Activated gamma-delta T cell treated with Interleukin-2 at 50 U/mL for 16 hours (primary cell): ENCODE data around the gene STRADA.
"Not testable (repeated sequence)": the region's sequence is repeated elsewhere in the genome, so short reads cannot be mapped to it uniquely, and the experiment has no call there.

Source experiments
- DNase-seq: peaks from one replicate; pipeline ENCODE4 v3.0.0-alpha.2; 2020

STRADA gene

DNA sequence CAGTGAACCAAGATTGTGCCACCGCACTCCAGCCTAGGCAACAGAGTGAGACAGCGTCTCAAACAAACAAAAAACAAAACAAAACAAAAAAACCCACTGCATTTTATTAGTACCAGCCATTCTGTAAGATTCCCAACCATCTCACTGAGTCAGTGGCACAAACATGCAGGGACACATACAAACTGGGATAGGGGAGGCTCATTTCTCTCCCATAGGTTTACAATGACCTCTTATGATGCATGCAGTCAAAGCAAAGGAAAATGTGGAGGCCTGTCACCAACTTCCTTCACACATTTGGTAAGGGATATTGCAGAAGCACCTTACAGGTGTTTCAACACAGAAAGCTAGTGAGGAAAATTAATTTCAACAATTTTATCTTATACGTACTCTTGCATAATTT lies 12.4 kb upstream of the STRADA start:
- no peak for DNase-seq

DNA sequence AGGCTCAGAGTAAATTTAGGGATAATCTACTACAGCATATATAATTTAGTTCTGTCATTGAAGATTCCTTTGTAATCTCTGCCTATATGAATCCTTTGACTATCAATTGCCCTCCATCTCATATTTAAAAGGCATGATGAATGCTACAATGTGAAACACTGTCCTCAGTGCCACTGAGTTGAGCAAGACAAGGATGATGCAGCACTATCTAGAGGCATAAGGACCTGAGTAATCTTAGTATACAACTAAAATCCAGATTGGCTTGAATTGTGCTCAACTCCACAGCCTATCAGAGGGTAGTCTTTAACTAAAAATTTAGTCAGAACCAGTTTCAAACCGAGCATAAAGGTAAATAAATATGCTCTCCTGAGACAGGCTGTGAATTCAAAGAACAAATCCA lies 11.6 kb upstream of the STRADA start:
- DNase-seq: no peak

DNA sequence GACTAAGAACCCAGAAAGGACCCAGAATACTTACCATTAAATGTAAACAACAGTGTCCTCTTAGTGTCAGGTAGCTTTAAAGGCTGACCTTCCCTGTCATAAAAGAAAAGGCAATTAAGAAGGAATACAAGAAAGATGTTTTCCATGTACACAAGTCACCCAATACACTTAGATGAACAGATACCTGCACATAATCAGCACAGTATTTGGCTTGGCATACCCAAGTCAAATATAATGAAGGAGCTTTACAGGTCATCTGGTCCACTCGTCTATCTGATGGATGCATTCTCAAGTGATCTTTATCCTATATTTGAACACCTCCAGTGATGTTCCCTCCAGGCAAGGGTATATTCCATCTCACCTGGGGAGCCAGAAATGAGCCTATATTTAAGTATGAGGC lies 11.1 kb upstream of the STRADA start:
- no peak for DNase-seq

DNA sequence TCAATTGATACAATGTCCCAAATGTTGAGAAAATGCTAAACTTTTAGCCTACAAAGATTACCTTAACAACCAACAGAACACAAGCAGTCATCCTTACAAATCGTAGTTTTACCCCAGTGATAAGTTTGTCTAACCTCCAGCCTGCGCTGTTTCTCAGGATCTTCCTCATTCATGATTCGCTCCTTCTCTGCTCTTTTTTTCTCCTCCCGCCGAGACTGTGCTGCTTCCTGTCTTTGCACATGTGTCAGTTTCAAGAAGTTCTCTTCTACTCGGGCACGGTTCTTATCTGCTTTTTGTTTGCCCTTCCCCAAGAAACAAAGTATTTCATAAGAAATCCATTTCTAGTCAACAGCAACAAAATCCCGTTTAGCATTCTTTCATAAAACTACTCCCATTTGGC lies 10.2 kb upstream of the STRADA start:
- no peak for DNase-seq

DNA sequence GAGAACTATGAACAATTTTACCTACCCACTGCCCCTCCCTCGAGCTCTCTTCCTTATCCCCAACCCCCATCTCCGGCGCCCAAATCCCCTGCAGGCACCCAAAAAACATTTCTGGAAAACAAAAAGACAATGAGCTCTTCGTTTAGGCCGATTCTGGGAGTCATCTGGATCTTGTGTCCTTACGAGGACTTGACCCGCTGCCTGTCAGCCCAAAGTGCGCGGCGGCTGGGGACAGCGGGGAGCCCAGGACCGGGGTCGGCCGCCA lies 524 bp downstream of the STRADA start:
- DNase-seq: no peak

DNA sequence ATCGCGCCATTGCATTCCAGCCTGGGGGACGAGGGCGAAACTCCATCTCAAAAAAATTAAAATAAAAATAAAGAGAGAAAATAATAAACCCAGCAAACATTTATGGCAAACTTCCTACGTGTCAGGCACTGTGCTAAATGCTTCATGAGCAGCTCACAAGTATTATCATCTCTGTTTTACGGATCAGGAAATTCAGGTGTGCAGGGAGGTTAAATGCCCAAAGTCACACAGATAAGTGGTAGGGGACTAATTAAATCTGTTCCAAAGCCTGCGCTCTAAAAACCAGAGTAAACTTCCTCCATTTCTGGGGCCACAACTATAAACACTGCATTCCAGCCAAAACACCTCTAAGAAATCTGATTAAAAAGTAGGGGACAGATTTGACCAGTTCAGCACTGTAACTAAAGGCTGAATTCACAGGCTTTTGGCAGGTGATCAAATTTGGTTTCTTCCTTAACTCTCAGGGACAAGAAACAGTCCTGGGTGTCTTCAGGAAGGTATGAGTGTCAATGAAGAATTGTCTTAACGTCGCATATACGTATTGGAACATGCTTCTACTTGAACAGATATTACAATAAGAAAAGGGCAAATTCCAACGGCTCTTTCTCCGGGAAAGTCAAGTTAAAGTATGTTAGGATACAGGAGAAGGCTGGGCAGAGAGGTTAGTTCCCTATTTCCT lies 996 bp downstream of the STRADA start:
- DNase-seq: no peak

DNA sequence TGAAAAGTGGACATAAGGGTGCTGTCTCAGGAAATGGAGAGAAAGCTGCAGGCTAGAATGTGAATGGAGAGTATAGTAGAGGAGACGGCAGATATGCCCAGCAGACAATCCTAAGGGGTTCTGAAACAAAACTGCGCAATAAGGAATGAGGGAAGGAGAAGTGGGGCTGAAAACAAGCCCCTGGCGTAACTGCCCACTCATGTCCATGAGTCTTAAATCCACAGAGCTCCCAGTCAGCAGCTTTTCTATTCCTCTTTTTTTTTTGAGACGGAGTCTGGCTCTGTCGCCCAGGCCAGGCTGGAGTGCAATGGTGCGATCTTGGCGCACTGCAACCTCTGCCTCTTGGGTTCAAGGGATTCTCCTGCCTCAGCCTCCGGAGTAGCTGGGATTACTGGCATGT lies 5.9 kb downstream of the STRADA start:
- no peak for DNase-seq

DNA sequence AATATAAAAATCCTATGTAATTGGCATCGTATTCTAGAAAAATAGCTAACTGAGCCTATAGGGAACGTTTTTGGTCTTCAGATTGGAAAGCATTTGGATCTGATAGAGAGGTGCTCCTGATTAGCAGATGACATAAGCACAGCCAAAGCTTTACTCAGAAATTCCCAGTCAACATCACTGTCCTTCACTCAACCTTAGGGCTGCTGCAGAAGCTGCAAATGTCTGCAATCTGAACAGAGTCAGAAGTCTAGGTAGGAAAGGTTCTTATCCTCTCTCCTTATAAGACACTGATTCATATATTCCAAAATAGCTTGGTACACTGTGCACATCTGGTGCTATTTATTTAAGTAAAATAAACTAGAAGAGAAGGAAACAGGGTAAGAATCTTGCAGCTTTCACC lies 19.2 kb downstream of the STRADA start:
- no peak for DNase-seq

DNA sequence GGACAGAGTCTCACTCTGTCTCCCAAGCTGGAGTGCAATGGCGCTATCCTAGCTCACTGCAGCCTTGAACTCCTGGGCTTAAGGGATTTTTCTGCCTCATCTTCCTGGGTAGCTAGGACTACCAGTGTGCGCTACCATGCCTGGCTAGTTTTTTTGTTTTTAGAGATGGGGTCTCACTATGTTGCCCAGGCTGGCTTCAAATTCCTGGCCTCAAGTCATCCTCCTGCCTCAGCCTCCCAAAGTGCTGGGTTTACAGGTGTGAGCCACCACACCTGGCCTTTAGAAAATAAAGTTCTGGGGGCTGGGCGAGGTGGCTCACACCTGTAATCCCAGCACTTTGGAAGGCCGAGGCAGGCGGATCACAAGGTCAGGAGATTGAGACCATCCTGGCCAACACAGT lies 21.4 kb downstream of the STRADA start:
- not testable (repeated sequence) for DNase-seq

DNA sequence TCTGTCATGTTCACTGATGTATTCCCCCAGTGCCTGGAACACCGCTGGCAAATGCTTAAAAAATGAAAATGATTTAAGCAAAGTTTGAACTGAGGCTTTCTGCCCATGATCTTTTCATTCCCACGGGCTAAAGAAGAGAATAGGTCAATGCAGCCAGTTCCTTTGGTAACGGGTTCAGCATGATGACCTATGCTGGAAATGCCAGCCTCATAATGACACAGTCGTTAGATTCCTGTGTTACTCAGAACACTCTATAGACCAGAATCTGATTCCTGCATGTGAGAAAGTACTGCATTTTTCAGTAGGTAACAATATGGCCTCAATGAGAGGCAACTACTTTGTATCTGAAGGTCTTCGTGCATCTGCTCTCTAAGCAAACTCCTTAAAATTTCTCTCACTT lies 22.6 kb downstream of the STRADA start:
- DNase-seq: no peak

DNA sequence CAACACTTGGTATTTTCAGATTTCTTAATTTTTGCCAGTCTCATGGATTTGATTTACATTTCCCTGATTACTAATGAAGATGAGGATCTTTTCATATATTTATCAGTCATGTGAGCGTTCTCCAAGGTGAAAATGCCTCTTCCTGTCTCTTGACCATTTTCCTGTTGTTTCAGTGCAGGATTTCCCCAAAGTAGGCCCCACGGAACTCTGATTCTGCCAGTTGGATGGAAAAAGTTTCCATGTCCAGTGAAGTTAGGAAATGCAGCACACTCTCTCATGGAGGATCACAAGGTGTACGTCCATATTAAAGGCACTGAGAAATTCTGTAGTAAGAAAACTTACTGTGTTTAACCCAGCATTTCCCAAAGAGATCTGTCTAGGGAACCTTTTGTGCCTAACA lies 25.2 kb downstream of the STRADA start:
- DNase-seq: no peak

DNA sequence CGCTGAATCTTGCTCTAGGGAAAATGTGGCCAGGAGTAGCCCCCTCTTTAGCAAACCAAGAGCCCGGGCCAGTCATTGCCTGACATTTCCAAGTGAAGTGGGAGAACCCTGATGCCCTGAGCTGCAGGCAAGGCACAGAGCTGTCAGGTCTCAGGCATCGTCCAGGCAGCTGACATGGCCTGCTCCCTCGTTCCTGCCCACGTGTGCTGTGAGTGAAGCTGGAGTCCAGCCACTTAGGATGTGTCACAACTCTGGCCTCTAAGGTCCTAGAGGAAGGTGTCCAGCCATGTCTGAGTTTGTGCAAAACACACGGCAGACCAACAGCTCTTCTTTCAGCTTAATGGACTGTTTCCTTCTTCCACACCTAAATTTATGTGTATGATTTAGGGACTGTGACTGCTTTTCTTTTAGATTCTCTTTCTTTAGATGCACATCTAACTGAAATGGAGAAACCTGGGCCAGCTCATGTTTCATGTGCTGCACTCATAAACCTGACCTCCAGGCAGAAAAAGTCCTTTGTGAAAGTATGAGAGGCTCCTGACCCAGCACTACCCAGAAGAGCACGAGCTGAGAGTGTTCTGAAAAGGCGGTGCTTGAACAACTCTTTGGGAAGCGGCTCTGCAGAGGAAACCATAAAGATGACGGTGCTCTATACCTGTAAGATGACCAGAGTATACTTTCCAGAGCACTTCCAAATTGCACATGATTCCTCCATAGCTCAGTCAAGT lies 26.9 kb downstream of the STRADA start:
- no peak for DNase-seq

DNA sequence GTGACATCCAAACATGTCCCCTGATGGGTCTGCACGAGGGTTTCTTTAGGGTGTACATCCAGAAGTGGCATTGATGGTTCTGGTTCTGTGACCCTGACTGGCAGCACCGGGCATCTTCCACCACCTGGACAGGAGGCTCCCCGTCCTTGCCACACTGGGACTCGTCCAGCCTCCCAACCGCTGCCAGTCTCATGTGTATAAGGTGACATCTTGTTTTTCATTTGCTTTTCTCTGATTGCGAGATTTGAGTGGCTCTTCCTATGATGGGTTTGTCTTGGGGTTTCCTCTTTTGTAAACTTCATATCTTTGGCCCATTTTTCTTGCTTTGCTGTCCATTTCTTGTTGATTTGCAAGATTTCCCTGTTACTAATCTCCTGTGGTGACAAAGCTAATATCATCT lies 32.5 kb downstream of the STRADA start:
- no peak for DNase-seq

DNA sequence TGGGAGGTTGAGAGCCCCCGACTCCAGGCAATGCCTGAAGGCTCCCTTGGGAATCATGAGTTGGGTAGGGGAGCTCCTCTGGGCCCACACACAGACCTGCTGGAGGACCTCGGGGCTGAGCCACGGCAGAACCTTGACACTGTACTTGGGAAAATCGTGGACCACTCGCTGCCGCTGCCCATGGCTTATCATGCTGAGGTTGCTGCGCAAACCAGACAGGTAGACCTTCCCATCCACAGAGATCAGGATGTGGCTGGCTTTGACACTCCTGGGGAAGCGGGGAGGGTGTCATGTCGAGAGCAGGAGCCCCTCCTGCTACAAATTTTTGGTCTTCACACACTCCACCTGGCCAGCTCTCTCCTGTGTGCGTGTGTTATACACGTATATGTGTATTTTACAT lies 34.4 kb downstream of the STRADA start:
- peak; percentile 41 for DNase-seq

DNA sequence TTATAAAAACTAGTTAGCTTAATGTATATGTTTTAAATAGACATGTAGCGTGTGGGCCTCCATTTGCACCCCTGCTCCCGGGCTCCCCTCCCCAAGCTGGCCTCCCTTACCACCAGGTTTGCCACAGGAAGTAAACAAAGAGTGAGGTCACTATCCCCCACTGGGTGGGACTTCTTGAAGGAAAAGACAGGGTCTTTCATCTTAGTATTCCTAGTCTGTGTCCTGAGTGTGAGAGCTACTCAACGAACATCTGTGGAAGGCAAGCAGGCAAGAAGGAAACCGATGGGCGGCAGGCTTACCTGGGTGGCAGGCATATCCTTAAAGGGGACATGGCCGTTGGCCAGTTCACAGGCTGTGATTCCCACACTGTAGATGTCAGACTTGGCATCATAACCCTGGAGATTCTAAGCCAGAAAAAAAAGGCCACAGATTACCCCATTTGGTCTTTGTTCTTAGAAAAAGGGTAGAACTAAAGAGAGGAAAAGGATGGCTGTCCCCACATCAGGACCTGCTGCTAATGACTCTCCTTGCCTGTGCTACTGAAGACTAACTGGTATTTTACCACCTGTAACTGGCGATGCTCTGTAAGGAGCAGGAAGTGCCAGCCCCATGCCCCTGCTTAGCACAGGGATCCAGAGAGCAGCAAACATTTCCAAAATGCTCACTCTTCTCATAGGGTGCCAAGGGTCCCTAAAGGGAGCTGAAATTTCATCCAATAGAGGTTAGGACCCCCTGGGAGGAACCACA lies 35.1 kb downstream of the STRADA start:
- no peak for DNase-seq

DNA sequence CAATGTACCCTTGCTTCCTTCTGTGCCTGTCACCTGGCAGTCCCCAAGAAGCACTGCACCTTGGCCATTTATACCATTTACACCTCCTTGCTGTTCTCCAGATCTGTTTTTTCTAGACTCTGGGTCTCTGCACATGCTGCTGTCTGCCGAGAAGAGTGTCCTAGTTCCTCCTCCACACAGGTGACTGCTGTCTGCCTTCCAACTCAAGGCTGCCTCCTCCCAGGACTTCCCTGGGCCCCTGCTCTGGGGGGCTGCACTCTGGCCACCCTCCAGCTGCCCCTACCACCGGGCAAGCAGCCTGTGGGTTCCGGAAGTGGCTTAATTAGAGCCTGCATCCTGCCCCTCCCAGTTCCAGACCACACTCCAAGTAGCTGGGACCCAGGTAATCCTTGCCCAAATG lies 35.9 kb downstream of the STRADA start:
- DNase-seq: no peak

DNA sequence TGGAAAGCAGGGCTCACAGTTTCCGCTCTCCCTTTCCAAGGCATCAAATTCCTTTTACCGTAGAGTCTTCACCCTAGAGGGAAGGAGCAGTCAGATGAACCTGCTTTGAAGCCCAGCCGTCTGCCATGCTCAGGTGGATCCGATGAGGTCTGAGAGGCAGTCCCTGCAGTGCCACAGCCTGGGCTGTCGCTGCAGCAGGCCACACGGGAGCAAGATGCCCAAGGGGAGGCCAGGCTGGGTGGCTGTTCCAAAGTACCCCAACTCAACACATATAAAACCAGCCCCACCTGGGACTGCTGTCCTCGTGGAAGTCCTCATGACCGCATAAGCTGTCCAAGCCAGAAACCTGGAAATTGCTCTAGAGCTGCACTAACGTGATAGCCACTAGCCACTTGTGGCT lies 36.8 kb downstream of the STRADA start:
- no peak for DNase-seq

DNA sequence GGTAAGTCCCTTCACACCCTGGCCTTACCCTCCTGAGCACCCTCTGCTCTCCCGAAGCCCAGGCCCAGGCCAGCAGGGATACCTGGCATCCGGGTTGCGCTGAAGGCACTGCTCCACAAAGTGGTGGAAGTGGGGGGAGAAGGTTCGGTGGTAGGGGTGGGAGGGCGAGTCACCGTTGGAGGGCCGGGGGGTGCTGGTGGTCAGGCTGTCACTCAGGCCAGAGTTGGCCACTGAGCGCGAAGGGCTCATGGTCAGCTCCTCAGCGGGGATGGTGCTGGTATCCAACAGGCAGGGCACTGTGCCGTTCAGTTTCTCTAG lies 37.4 kb downstream of the STRADA start:
- DNase-seq: no peak

DNA sequence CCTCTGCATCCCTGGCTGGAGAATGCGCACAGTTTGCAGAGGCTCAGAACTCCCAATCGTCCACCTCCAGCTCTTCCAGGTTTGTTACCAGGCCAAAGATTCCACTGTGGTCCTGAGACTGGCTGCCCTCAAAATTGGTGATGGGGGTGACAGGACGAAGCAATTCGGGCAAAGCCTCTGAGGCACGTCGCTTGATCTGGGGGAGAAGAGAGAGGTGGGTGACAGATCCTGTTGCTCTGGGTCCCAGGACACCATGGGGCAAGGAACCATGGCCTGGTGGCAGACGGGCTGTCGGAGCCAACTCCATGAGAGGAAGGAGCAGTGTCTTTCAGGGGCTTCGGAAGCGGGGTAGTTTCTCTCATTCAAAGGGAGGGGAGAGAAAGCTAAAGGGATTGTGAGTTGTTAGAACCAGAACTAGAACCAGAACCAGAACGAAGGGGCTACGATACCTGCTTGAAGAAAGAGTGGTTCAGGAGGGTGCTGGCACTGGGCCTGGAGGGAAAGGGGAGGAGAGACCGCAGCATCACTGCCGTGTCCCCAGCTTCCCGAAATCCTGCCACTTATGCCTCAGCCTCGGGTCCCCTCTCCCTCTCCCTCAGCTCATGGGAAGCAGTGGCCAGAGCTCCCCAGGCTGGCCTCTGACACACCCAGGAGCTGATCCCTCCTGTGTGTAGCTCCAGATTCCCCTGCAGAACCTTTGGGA lies 37.9 kb downstream of the STRADA start:
- no peak for DNase-seq

DNA sequence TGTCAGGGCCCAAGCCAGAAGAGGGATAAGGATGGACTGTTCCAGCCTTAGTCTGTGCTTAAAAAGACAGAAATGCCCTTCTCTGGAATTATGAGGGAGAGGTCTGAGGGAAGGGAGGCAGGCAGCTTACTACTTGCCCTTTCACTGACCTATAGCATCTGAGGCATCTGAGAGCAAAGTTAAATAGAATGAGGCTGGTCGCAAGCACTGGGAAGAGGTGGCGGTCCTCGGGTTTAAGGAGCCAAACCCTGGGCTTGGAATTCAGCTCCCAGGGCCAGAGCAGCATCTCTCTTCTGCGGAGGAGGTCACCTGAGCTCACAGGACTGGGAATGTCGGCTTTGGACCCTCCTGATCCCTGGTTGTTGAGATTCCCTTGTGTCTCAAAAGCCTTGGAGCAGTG lies 38.6 kb downstream of the STRADA start:
- DNase-seq: no peak

DNA sequence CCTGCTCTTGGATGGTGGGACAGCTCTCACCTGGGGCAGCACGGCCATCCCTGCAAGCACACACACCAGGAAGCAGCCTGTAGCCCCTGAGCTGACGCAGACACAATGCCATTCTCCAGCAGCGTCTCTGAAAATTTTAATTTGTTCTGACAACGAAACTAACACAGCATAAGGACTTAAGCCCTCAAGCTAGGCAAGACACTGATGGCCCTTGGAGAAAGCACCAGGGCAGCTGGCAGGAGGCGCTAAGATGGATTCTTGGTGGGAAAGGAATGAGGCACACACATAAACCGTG lies 38.9 kb downstream of the STRADA start:
- DNase-seq: no peak

DNA sequence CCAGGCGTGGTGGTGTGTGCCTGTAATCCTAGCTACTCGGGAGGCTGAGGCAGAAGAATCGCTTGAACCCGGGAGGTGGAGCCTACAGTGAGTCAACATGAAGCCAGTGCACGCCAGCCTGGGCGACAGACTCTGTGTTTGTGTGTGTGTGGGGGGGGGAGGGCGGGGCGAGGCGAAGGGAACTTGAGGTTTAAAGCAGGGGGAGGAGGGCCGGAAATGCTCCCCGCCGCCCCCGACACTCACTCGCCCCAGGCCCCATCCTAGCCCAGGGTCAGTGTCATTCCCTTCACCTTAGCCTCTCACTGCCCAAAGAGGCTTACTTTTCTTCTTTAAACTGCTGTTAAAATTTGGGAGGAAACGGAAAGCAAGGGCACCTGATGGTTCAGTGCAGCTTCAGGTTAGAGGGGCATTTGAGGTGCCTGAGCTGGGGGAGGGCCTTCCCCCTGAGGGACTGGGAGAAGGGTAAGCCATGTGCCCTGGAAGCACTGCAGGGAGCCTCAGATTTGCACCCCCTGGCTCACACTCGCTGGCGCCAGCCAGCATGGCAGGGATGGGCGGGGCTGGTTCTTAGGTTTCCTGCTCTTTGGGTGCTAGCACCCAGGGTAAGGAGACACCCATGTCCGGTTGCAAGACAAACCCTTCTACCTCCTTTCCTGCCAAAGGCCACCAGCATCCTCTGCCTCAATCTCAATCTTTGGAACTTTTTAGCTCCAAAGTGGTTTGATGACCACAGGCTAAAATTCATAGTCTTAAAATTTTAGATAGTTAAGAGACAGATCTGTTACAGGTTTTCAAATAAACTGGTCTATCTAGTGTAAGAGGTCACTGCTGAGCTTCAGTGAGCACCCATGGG lies 39.5 kb downstream of the STRADA start:
- peak; percentile 77 for DNase-seq

DNA sequence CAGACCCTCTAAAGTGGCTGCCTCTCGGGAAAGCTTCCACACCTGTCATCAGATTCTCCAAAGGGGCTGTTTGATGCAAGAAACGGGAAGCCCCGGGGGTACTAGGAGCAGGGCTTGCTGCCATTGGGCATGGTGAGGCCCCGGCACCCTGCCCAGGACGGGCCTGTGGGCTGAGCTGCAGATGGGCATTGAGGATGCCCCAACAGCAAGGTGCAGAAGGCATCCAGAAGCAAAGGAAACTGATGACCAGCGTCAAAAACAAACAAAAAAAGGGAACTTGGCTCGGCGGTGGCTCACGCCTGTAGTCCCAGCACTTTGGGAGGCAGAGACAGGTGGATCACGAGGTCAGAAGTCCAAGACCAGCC lies 40.2 kb downstream of the STRADA start:
- no peak for DNase-seq
